HepG2 (cell line): ENCODE measurements around the gene CPPED1. TPM values are rescaled to one million over a fixed set of nuclear protein-coding genes. Genes with fewer than 3 reads are reported as not detected.

ENCODE experiments used
- ATAC-seq: fragments of 200-7000 bp; cut with Tn5 transposase; 3 replicates; pipeline ENCODE4 v1.9.1; 2020; ENCODE audit warnings: mild to moderate bottlenecking, moderate library complexity
- BruUV-seq: library from RNA; stranded (reverse); fragments of 400-500 nt; replicated peaks from 2 replicates; lab custom pipeline; 2021; lab: Mats Ljungman, UMichigan
- CTCF ChIA-PET: fragments of 300-600 bp; formaldehyde crosslinking; extraction: SDS; loops from one replicate; lab custom pipeline; 2021; ENCODE audit warnings: low total read pairs, inconsistent platforms, low intra/inter-chr PET ratio; lab: Yijun Ruan, JAX
- POLR2A ChIA-PET: fragments of 350-600 bp; sonication (Branson Sonifier 250); formaldehyde crosslinking; loops from one replicate; lab custom pipeline; 2020; ENCODE audit warnings: antibody characterized with exemption, inconsistent platforms; lab: Yijun Ruan, JAX
- DNase-seq: peaks from one replicate; pipeline ENCODE4 v3.0.0-alpha.2; 2015; ENCODE audit warnings: low spot score
- FAIRE-seq: peaks from 3 replicates; lab custom pipeline; 2011; peaks lifted over from hg19 to GRCh38; lab: Jason Lieb, UNC
- H2AFZ ChIP-seq: one replicate; pipeline ENCODE4 v1.6.1; 2011; ENCODE audit warnings: low read length, inconsistent platforms
- H3K27ac ChIP-seq: fragments of 300-600 bp; 3 replicates; pipeline ENCODE4 v1.8.0; 2011; ENCODE audit warnings: mixed run types, mild to moderate bottlenecking, mixed read lengths, low read length, inconsistent platforms; ENCODE audit not compliant: insufficient read depth; ENCODE audit errors: extremely low read length
- H3K27me3 ChIP-seq, 2 experiments: fragments of 200-600 bp in 1 of 2; 2 replicates in 1 of 2; 3 replicates in 1 of 2; pipeline versions ENCODE4 v1.6.0 to v1.8.0; 2011; ENCODE audit warnings: low read length in 2 of 2, mild to moderate bottlenecking in 2 of 2, moderate library complexity in 2 of 2, inconsistent platforms in 1 of 2; ENCODE audit not compliant: insufficient read depth in 2 of 2, control insufficient read depth in 1 of 2
- H3K36me3 ChIP-seq, 2 experiments: fragments of 200-600 bp in 1 of 2; replicated peaks in 1 of 2; 2 replicates in 1 of 2; 3 replicates in 1 of 2; pipeline versions ENCODE4 v1.5.1 to v1.8.0; 2011; ENCODE audit warnings: low read length in 2 of 2, inconsistent platforms in 1 of 2; ENCODE audit not compliant: insufficient read depth in 2 of 2, control insufficient read depth in 1 of 2
- H3K4me1 ChIP-seq: 2 replicates; pipeline ENCODE4 v1.5.1; 2012; ENCODE audit warnings: low read length, inconsistent platforms; ENCODE audit not compliant: insufficient read depth
- H3K4me2 ChIP-seq: 2 replicates; pipeline ENCODE4 v1.6.0; 2011; ENCODE audit warnings: low read depth, low read length, inconsistent platforms
- H3K4me3 ChIP-seq, 3 experiments: fragments of 200-600 bp in 1 of 3; sonication (generic), shearing (Covaris generic) in 1 of 3; replicated peaks in 1 of 3; 2 replicates each; pipeline ENCODE4 v1.5.1; 2011 to 2016; ENCODE audit warnings: low read length in 3 of 3, inconsistent platforms in 2 of 3, low read depth in 2 of 3, mild to moderate bottlenecking in 2 of 3, control low read depth in 1 of 3, mixed read lengths in 1 of 3; ENCODE audit not compliant: insufficient read depth in 1 of 3
- H3K79me2 ChIP-seq: one replicate; pipeline ENCODE4 v1.6.1; 2011; ENCODE audit warnings: low read length, inconsistent platforms; ENCODE audit not compliant: insufficient read depth
- H3K9ac ChIP-seq: 2 replicates; pipeline ENCODE4 v1.6.0; 2011; ENCODE audit warnings: mild to moderate bottlenecking, low read depth, low read length, inconsistent platforms; ENCODE audit not compliant: insufficient read depth
- H3K9me3 ChIP-seq: 2 replicates; pipeline ENCODE4 v1.5.1; 2012; ENCODE audit warnings: mild to moderate bottlenecking, low read length
- H4K20me1 ChIP-seq: 2 replicates; pipeline ENCODE4 v1.6.0; 2011; ENCODE audit warnings: inconsistent platforms, mild to moderate bottlenecking, low read length, moderate library complexity; ENCODE audit not compliant: insufficient read depth
- CREM ChIP-seq, 2 experiments: sonication (generic) in 1 of 2; formaldehyde crosslinking in 1 of 2; IDR thresholded peaks; 2 replicates each; pipeline versions ENCODE4 v1.4.0 to v1.6.1; 2016 to 2020; ENCODE audit warnings: antibody characterized with exemption in 1 of 2, mild to moderate bottlenecking in 1 of 2, missing genetic modification reagents in 1 of 2
- EED ChIP-seq: sonication (generic); formaldehyde crosslinking; IDR thresholded peaks from 2 replicates; pipeline ENCODE4 v1.5.0; 2020; ENCODE audit warnings: mild to moderate bottlenecking, missing genetic modification reagents
- FOXM1 ChIP-seq: sonication (generic); formaldehyde crosslinking; IDR thresholded peaks from 2 replicates; pipeline ENCODE4 v1.5.0; 2020; ENCODE audit warnings: missing genetic modification reagents
- RBM39 ChIP-seq: fragments of 200-400 bp; formaldehyde crosslinking; IDR thresholded peaks from one replicate; pipeline ENCODE4 v1.6.1; 2018; ENCODE audit warnings: antibody characterized with exemption, mild to moderate bottlenecking, low read depth, low read length; ENCODE audit not compliant: poor library complexity, severe bottlenecking
- ZNF616 ChIP-seq: sonication (generic); formaldehyde crosslinking; IDR thresholded peaks from 2 replicates; pipeline ENCODE4 v1.5.0; 2020; ENCODE audit warnings: low read depth, mild to moderate bottlenecking, missing genetic modification reagents
- ZZZ3 ChIP-seq: sonication (generic); formaldehyde crosslinking; IDR thresholded peaks from 2 replicates; pipeline ENCODE4 v1.4.0; 2020; ENCODE audit warnings: missing genetic modification reagents, mild to moderate bottlenecking, borderline replicate concordance
- WGBS: methylation state at CpG from one replicate; pipeline ENCODE4 v1.1.6; 2017; ENCODE audit warnings: low lambda C conversion rate; 5-methylcytosine and 5-hydroxymethylcytosine counted together
- in situ Hi-C: cut with HindIII; loops from 2 replicates; pipeline ENCODE4 v1.10.0; 2017; ENCODE audit warnings: low pct_unique_long_range_greater_than_20kb; ENCODE audit not compliant: extremely low pct_ligation_motif_present
- intact Hi-C: fragments of 100-400 bp; cut with micrococcal nuclease; formaldehyde crosslinking; loops from one replicate; pipeline ENCODE4 v1.10.0; 2022; ENCODE audit not compliant: unreplicated experiment
- polyA plus RNA-seq, 8 experiments: library from polyadenylated mRNA; depleted of rRNA in 3 of 8; stranded (reverse) in 7 of 8; unstranded in 1 of 8; fragments of >200 nt; fragmentation: Illumina TruSeq in 4 of 8; extraction: Trizol in 4 of 8; gene quantifications; 2 replicates each; pipeline versions ENCODE4 v1.2.1 to v1.2.3, GENCODE V29; 2011 to 2016; ENCODE audit warnings: low read depth in 4 of 8, missing spikeins in 1 of 8, mixed read lengths in 1 of 8; ENCODE audit not compliant: insufficient read depth in 1 of 8
- total RNA-seq, 5 experiments: library from RNA; depleted of rRNA; stranded (reverse); fragments of >200 nt; fragmentation: Illumina TruSeq; extraction: Trizol; gene quantifications; 2 replicates each; pipeline ENCODE4 v1.2.3, GENCODE V29; 2016; ENCODE audit warnings: low read depth in 1 of 5
- TF ChIP-seq, protein P1 (sequence below): sonication (generic); formaldehyde crosslinking; IDR thresholded peaks from 2 replicates; pipeline ENCODE4 v1.5.1; 2020; ENCODE audit warnings: mild to moderate bottlenecking, missing genetic modification reagents, moderate library complexity
- TF ChIP-seq, protein P2 (sequence below): sonication (generic); formaldehyde crosslinking; IDR thresholded peaks from 2 replicates; pipeline ENCODE4 v1.9.0; 2022; ENCODE audit warnings: missing genetic modification reagents, mild to moderate bottlenecking, borderline replicate concordance
- TF ChIP-seq, protein P3 (sequence below): sonication (generic); formaldehyde crosslinking; IDR thresholded peaks from 2 replicates; pipeline ENCODE4 v1.8.1; 2023; ENCODE audit warnings: mild to moderate bottlenecking, inconsistent platforms, moderate library complexity, missing genetic modification reagents, borderline replicate concordance
- TF ChIP-seq, protein P4 (sequence below): sonication (generic); formaldehyde crosslinking; IDR thresholded peaks from 2 replicates; pipeline ENCODE4 v1.8.0; 2022; ENCODE audit warnings: missing genetic modification reagents, mild to moderate bottlenecking, borderline replicate concordance

The CPPED1 gene
- total and polyA plus RNA-seq, 2 of the 13 experiments (the other 11 are each of a cell fraction or from before 2014, with no cell fraction given) = 66.6 to 71.3 TPM

DNA sequence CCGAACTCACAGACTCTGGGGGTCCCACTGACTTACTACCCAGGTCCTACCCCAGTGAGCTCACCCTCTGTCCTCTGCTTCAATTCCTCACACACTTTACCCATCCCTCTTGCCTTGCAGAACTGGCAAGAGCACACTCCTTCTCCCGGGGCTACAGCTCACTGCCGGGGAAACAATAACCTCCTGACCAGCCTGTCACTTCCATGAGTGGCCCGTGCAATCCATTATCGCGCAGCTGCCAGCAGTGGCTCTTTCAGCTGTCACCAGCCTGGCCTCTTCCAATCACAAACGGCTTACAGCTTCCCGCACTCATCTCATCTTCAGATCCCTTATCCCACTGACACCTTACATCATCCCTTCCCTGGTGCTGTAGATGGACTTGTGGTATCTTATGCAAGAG is 79.5 kb downstream of the CPPED1 start:
- Histone ChIP-seq H3K4me1 (no peaks in the 10 kb centered on the region), H2AFZ (no peak overlapping the region), H3K27ac (no peak overlapping the region), H3K27me3 (no peaks in the 10 kb centered on the region), H3K9me3 (no peaks in the 10 kb centered on the region), H3K79me2 (peaks cover 15% of the 10 kb centered on the region), H3K4me3 (no peak overlapping the region), H3K36me3 (peaks cover 25 to 54% of the 10 kb centered on the region in 2 experiments), H3K9ac (no peak overlapping the region), H3K4me2 (no peak overlapping the region), H4K20me1 (no peaks in the 10 kb centered on the region)
- in situ Hi-C loops (no loop called here), intact Hi-C loops (no loop called here)
- DNase-seq (no peak), FAIRE-seq (no peak), ATAC-seq (peak; percentile 19; the same call in 2 of the 3 replicates)
- BruUV-seq = no TSS peak
- POLR2A ChIA-PET = no interaction called here
- 98% methylated on average over 8 of the region's 8 CpGs for WGBS
- TF ChIP-seq FOXM1 (CRISPR knock-in tag) (no peak), ZZZ3 (CRISPR knock-in tag) (no peak), CREM (IDR thresholded peaks at IDR 0.05) (no peak), CREM (CRISPR knock-in tag; IDR thresholded peaks at IDR 0.05) (no peak), ZNF616 (CRISPR knock-in tag) (no peak), RBM39 (no peak), EED (CRISPR knock-in tag) (no peak)
- TF ChIP-seq, protein P1, sequence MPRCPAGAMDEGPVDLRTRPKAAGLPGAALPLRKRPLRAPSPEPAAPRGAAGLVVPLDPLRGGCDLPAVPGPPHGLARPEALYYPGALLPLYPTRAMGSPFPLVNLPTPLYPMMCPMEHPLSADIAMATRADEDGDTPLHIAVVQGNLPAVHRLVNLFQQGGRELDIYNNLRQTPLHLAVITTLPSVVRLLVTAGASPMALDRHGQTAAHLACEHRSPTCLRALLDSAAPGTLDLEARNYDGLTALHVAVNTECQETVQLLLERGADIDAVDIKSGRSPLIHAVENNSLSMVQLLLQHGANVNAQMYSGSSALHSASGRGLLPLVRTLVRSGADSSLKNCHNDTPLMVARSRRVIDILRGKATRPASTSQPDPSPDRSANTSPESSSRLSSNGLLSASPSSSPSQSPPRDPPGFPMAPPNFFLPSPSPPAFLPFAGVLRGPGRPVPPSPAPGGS (CRISPR knock-in tag) = no peak
- TF ChIP-seq, protein P2, sequence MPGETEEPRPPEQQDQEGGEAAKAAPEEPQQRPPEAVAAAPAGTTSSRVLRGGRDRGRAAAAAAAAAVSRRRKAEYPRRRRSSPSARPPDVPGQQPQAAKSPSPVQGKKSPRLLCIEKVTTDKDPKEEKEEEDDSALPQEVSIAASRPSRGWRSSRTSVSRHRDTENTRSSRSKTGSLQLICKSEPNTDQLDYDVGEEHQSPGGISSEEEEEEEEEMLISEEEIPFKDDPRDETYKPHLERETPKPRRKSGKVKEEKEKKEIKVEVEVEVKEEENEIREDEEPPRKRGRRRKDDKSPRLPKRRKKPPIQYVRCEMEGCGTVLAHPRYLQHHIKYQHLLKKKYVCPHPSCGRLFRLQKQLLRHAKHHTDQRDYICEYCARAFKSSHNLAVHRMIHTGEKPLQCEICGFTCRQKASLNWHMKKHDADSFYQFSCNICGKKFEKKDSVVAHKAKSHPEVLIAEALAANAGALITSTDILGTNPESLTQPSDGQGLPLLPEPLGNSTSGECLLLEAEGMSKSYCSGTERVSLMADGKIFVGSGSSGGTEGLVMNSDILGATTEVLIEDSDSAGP (CRISPR knock-in tag) = no peak
- TF ChIP-seq, protein P3, sequence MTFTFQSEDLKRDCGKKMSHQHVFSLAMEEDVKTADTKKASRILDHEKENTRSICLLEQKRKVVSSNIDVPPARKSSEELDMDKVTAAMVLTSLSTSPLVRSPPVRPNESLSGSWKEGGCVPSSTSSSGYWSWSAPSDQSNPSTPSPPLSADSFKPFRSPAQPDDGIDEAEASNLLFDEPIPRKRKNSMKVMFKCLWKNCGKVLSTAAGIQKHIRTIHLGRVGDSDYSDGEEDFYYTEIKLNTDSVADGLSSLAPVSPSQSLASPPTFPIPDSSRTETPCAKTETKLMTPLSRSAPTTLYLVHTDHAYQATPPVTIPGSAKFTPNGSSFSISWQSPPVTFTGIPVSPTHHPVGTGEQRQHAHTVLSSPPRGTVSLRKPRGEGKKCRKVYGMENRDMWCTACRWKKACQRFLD = no peak
- TF ChIP-seq, protein P4, sequence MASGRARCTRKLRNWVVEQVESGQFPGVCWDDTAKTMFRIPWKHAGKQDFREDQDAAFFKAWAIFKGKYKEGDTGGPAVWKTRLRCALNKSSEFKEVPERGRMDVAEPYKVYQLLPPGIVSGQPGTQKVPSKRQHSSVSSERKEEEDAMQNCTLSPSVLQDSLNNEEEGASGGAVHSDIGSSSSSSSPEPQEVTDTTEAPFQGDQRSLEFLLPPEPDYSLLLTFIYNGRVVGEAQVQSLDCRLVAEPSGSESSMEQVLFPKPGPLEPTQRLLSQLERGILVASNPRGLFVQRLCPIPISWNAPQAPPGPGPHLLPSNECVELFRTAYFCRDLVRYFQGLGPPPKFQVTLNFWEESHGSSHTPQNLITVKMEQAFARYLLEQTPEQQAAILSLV (CRISPR knock-in tag) = no peak
- CTCF ChIA-PET = no interaction called here
